HG03196 (cell line): ENCODE measurements around the gene STARD5.
"Not testable (repeated sequence)": the region's sequence is repeated elsewhere in the genome, so short reads cannot be mapped to it uniquely, and the experiment has no call there.

Source experiments
- ATAC-seq: cut with Tn5 transposase; IDR thresholded peaks from one replicate; pipeline ENCODE4 v1.9.1; 2021; ENCODE audit not compliant: unreplicated experiment

Gene STARD5, protein sequence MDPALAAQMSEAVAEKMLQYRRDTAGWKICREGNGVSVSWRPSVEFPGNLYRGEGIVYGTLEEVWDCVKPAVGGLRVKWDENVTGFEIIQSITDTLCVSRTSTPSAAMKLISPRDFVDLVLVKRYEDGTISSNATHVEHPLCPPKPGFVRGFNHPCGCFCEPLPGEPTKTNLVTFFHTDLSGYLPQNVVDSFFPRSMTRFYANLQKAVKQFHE

DNA sequence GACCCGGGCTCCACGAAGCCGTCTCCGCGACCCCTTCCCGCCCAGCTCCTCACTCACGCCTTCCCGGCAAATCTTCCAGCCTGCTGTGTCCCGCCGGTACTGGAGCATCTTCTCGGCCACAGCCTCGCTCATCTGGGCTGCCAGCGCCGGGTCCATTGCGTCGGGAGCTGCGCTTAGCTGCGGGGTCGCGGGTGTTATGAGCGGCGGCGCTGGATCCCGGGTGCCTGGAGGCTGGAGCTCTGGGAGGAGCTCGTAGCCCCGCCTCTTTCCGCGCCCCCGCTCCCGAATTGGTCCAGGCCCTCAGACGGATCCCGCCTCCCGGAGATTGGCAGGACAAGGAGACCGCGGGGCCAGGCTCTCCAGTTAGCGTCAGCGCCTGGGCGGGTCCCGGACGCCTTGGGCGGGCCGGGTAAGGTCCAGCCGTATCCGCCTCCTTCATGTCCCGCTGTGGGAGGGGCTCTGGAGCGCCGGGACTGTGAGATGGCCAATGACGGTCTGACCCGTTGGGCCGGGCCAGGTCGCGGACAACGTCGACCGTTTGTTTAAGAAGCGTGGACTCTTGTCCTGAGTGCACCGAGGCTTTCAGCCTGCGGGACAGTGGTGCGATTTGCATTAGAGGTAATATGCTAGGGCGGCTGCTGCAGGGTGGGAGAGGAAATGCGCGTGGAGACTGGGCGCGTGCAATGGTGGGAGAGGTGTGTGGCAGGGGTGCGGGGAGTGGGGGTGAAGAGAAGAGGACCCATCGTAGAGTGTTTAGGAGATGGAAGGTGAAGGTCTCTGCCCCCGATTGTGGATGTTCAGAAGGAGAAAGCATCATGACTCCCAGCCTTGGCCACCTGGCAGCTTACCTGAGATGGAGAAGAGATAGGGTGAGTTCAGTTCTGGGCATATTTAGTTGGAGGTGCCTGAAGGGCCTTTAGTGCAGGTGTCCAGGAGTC lies at the start of gene STARD5:
Gene STARD5, minus strand, starts transcription at position 198 of the 938 bp plus-strand sequence. Its CDS starts 42 bp downstream, at position 156.
- peak; percentile 100 for ATAC-seq

DNA sequence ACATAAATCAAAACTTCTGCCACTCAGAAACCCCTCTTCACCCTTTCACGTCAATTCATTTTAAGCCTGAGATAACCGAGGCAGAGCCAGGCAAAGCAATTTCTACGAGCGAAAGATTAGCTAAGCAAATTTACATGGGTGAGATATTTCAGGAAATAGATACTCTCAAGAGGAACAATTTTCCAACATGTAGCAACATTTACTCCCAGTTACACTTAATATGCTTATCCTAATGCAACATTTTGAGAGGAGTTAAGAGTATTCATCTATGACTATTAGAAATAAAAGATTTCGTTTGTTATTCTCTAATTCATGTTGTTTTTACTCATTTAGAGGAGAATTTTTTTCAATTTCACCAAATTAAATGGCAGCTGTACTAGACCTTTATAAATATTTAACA lies 49.2 kb upstream of the STARD5 start:
- no peak for ATAC-seq

DNA sequence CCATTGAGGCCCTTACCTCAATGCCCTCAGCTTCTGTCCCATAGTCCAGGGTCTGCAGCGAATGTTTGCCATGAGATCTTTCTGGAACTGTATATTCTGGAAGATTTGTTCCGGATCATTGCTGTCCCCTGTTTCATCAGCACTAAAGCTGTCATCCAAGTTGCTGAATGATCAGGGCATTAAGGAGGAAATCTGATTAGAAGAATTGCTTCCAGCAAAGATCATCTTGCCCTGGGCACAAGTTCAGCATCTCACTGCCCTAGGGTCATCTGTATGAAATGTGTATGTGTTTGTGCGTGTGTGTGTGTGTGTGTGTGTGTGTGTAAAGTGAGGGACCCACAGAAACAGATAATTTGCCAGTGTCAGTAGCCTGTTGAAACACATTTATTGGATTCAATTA lies 48.6 kb upstream of the STARD5 start:
- ATAC-seq, result no peak

DNA sequence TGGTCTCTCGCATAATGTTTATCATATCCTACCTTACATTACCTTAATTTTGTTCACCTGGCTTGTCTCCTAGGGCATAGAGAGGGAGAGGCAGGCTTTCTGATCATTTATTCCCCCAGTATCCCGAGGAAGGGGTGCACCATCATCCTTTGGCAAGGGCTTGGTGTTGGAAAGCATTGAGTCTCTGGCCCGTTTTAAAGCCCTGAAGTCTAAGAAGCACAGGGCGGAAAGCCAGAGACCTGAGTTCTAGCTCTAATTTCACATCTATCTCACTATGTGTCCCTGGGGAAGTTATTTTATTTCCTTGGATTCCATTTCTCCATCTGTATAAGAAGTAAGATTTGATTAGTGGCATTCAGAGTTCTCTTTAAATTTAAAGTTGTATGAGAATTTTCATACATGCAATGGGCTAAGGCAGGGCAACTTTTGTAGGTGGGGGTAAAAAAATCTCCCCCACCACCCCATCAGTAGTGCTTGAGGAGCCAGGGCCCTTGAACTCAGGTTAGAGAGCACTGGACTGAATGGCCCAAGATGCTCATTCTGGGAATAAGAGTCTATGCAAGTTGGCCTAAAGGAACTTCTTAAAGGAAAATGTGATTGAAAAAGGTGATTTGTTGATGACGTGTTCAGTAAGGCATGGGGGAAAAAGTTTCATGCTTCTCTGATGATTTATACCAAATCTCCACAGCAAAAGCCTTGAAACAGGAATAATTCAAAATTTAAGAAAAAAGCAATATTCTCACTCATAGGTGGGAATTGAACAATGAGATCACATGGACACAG lies 40.0 kb upstream of the STARD5 start:
- no peak for ATAC-seq

DNA sequence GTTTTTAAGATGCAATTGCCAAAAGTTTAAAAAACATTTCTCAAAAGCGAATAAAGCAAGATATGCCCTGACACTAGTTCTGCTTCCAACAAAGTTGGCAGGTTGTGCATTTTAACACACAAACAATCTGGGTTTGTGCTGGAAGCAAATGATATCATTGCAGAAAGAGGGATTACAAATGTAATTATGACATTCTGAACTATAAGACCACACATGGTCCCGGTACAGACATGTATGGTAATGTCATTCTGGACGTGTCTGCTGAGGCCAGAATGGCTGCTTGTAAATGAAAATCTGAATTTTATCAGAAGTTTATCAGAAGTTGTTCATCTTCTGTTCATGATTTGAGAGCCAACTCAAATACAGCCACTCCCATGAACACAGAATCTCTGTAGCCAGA lies 39.3 kb upstream of the STARD5 start:
- no peak for ATAC-seq

DNA sequence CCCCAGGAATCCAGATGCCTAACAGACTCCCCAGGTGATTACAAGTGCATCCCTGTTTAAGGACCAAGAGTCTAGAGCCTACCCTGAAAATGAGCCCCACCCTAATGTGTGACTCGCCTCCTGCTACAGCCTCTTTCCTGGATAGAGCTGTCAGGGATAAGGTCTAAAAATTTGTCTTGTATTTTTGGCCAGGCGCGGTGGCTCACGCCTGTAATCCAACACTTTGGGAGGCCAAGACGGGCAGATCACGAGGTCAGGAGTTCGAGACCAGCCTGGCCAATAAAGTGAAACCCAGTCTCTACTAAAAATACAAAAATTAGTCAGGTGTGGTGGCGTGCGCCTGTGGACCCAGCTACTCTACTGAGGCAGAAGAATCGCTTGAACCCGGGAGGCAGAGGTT lies 38.8 kb upstream of the STARD5 start:
- no peak for ATAC-seq

DNA sequence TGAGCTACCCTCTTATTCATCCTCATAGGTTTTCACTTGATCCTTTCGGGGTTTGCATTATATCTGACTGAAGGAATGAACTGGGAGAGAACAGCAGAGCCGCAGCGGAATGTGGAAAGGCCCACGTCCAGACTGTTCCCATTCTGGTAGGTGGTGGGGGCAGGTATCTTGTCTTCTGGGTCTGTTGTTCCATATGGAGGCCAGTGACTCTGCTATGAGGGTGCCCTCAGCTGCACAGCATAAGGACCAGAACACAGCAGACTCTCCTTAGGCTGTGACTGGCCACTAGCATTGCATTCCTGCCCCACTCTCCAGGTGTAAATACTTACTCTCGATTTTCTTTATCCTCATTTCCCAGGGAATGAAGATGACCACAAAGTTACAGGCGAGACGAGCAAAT lies 38.0 kb upstream of the STARD5 start:
- ATAC-seq, result no peak

DNA sequence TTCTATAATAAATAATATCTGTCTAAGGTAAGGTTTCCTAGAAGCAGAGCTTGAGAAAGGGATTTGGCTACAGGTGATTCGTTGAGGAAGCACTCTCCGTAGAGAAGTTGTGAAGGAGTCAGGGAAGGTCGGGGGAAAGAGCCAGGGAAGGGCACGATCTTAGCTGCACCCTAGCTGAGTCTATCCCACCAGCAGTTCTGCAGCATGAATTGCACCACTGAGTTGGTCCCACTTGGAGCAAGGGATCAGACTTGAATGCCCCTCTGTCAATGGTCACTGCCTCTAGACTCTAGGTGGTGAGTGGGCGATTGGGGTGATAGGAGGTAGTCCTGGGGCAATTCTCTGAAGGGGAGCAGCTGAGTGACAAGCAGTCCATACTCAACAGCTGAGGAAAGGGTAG lies 36.5 kb upstream of the STARD5 start:
- no peak for ATAC-seq

DNA sequence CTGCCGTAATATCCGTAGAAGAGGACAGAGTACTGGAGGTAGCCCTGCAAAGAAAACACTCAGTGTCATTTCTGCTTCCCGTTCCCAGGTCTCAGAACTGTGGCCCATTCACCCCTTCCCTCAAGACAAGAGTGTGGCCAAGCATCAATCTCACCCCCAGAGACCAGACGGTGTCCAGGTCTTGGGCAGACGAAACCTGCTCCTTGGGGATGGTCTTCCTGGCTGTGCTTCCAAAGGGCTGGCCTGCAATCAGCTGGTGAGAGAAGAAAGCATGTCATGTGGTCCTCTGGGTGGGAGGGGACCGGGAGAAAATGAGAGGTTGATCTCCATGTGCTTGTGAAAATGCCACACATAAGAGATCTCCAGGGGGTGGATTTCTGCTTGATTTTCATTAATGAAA lies 34.3 kb upstream of the STARD5 start:
- ATAC-seq, result no peak

DNA sequence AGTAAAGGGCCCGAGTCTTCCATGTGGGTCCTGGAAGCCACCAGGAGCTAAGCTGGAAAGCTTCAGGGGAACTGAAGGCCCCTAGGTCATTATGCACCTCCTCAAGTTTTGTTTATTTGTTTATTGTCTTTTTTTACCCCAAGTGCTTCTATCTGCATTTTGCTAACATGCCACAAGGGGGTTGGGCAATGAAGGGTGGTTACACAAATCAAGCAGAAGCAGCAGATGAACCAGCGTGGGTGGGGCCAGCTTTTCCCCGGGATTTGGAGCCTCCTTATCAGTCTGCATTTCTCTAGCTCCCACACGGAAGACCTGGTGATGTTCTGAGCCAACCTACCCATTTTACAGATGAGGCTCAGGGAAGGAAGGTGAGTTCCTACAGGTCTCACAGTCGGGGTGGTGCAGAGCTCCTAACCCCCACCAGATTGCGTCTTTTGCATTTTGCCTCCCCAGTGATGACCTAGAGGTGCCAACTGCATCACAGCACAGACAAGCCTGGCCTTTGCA lies 33.3 kb upstream of the STARD5 start:
- ATAC-seq, result no peak

DNA sequence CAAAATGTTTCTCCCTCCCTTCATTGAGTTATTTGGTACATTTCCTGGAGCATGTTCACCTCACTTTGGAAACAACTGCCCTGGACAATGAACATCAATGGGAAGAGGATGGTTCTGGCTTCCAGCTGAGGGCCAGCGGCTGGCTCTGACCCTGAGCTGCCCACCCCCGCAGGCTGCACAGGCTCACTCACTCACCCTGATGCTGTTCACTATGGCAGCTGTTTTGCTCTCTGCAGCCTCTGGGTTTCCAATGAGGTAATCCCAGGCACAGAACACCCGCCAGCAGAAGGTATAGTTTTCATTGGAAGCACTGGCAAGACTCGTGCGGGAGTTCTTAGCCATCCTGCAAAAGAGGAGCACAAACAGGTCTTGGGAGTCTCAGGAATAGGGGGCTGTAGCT lies 32.3 kb upstream of the STARD5 start:
- no peak for ATAC-seq

DNA sequence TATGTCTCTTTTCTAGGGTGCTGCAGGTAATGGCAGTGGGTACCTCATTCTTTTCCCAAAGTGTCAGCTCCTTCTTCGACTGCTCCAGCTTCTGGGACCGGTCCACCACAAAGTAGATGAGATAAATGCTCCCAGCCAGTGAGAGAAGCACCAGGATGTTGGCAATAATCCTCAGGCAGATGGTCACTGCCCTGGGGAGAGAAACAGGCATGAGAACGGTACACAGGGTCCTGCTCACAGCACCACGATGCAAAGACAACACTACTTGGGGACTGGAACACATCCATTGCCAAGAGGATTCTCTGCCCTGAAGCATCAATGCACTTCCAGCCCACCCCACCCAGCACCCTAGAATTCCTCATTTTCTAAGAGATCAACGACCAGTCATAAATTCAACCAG lies 27.7 kb upstream of the STARD5 start:
- no peak for ATAC-seq

DNA sequence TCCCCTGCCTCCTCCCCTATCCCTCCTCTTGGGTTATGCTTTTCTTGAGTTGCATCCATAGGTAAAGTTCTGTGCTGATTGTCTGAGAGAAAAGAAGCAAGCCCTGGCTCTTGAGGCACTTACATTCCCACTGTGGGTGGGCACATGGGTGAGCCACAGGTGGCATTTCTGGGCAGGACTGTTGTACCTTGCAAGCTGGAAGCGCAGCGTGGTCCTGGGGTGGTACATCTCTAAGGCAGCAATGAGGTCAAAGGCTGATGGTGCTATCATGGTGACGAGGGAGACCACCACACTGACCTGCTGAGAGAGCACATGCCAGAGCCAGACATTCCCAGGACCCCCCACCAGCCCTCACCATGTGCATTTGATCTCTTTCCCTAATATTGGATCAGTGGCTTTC lies 25.3 kb upstream of the STARD5 start:
- no peak for ATAC-seq

DNA sequence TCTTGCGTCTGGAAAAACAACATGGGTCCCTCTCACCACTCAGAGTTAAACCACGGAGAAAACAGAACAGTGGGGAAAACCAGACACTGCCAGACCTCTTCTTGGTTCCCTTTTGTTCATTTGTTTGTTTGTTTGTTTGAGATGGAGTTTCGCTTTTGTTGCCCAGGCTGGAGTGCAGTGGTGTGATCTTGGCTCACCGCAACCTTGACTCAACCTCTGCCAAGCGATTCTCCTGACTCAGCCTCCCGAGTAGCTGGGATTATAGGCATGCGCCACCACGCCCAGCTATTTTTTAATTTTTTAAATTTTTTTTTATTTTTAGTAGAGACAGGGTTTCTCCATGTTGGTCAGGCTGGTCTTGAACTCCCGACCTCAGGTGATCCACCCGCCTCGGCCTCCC lies 24.8 kb upstream of the STARD5 start:
- ATAC-seq, result not testable (repeated sequence)

DNA sequence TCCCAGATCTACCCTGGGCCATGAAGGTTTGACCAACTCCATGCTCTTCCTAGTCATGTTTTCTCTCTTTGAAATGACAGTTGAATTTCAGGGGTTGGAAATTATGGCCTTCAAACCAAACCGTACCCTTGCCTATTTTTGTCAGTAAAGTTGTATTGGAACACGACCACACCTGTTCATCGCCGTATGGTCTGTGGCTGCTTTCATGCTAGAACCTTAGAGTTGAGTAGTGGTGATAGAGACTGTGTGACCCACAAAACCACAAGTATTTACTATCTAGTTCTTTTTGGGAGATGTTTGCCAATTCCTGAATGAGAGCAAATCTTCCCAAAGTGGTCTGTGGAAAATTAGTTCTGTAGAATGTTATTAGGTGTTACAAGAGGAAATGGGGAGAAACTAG lies 24.0 kb upstream of the STARD5 start:
- no peak for ATAC-seq

DNA sequence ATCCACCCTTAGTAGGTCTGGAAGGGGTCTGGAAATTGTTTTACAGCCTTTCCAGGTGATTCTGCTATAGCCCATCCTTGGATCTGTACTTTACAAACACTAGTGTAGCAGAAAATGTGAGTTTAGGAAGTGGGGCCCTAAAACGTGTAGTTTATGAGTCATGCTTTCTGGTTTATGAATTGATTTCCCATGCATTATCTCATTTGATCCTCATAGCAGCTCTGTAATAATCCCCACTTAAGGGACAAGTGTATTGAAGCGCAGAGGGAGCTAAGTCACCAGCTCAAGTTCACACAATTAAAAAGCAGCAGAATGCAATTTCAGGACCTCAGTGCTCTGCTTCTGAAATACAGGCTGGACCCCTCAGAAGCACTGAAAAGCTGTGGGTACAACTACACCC lies 22.7 kb upstream of the STARD5 start:
- ATAC-seq, result no peak

DNA sequence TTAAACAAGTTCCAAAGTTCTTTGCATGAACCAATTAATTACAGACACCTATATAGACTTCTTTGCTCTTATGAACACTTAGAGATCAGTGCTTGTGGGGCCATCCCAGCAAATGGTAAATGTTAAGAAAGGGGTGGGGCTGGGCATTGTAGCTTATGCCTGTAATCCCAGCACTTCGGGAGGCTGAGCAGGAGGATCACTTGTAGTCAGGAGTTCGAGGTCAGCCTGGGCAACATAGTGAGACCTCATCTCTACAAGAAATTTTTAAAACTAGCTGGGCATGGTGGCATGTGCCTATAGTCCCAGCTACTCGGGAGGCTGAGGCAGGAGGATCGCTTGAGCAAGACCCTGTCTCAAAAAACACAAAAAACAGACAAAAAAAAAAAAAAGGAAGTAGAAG lies 19.4 kb upstream of the STARD5 start:
- ATAC-seq, result no peak

DNA sequence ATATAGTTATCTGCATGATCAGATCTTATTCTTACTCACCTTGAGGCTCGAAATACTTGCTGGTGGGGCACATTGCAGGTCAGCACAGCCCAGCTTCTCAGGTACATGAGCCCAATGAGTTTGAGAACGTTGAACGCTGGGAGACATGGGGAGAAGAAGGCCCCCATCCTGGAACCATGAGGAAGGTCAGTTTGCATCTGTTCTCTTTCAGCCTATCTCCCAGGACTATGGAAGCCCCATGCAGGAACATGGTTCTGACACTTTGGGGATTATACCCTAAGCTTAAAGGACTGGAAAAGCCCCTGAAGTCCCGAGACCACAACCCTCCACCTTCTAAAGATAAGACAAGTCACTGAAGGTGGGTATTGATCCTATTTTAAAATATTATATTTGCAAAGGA lies 17.4 kb upstream of the STARD5 start:
- ATAC-seq, result no peak

DNA sequence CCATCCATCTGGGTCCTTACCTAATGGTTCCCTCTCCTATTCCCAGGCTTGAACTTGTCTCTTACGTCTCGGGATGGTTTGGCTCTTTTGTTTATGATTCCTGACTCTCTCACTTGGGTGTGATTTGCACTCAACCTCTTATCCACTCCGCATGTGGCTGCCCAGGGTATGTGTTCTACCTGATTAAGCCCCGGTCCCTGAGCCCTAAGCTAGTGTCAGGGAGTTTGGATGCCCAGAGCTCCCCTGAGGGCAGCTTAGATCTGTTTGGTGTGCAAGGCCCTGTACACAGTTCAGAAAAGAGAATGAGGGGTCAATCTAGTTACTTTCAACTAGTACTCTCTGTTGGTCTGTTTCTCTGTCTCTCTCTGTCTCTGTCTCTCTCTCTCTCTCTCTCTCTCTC lies 15.9 kb upstream of the STARD5 start:
- no peak for ATAC-seq

DNA sequence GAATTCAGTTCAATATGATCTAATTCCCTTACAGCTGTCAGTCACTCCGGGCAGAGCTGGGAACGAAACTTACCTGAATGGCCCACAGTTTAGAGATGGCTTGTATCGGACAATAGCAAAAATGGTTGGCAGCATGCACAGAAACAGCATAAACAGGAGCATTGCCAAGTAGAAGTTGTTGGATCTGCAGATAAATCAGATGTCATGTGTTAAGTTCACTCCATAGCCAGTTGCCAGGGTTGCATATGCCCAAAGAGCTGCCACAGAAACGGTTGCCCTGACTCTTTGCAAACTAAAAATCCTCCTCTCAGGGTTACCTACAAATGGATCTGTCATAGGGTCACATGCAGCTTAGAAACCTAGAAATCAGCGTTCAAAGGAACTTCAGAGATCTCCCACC lies 15.4 kb upstream of the STARD5 start:
- ATAC-seq, result no peak

DNA sequence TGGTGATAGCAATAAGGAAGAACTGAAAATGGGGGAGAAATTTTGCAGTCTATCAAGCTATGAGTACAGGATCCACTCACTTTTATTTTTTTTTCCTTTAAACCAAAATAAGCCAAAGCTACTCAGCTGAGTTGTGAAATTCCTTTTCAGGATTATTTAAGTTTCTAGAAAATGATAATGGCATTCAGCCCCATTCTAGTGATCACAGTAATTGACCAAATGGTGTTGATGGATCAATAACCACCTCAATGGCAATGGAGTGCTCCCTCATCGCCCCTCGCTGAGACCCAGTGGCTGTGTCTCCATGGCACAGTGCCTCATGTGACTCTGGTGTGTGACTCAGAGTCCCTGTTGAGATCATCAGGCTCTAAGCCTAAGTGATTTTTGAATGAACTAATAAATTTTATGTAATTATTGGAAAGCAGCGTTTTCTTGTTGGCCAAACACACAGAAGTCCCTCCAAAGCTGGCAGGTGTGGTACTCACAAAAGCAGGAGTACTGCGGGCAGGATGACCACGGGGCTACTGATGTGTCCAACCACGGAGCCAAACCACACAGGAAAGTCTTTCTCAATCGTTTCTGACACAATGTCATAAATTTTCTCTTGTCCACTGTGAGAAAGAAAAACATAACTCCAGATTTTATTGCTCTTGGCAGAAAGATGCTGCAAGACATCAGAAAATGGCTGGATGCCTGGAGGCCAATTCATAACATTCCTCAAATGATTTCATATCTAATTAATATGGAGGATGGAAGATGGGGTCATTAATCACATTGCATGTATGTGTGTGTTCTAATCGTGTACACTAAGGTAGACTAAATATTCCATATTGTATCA lies 14.4 kb upstream of the STARD5 start:
- ATAC-seq, result no peak
